ENCODE measurements around the gene VOPP1.

VOPP1 gene

GRCh38 chr7:55534916-55535590 lies 37.2 kb downstream of the VOPP1 start:
- Histone ChIP-seq H3K4me3 (ENCODE audit: insufficient read length, low read depth) (no peak overlapping the region), H3K27me3 (ENCODE audit: insufficient read depth, insufficient read length) (no peaks in the 10 kb centered on the region), H3K9me3 (ENCODE audit: insufficient read depth, low read length) (no peaks in the 10 kb centered on the region), H3K9ac (ENCODE audit: insufficient read length, low read depth) (no peak overlapping the region), H3K36me3 (ENCODE audit: insufficient read depth, insufficient read length, low read length) (peaks cover 3% of the 10 kb centered on the region), H3K4me1 (ENCODE audit: insufficient read depth, insufficient read length) (peaks cover 18% of the 10 kb centered on the region)
- TF ChIP-seq YY1 (IDR thresholded peaks at IDR 0.05; ENCODE audit: insufficient read depth, insufficient read length), result no peak
- no peak for TF ChIP-seq ZNF274 (IDR thresholded peaks at IDR 0.05; ENCODE audit: low read depth, low read length)
- no peak for TF ChIP-seq SUZ12 (IDR thresholded peaks at IDR 0.05; ENCODE audit: extremely low read depth, insufficient read depth, insufficient read length)
- DNase-seq (ENCODE audit: low read depth, low spot score), result no peak

GRCh38 chr7:55534262-55534915 lies 37.9 kb downstream of the VOPP1 start:
- Histone ChIP-seq H3K27me3 (ENCODE audit: insufficient read depth, insufficient read length) (no peaks in the 10 kb centered on the region), H3K36me3 (ENCODE audit: insufficient read depth, insufficient read length, low read length) (peaks cover 3% of the 10 kb centered on the region), H3K9ac (ENCODE audit: insufficient read length, low read depth) (no peak overlapping the region), H3K4me3 (ENCODE audit: insufficient read length, low read depth) (no peak overlapping the region), H3K4me1 (ENCODE audit: insufficient read depth, insufficient read length) (peaks cover 15% of the 10 kb centered on the region), H3K9me3 (ENCODE audit: insufficient read depth, low read length) (no peaks in the 10 kb centered on the region)
- TF ChIP-seq ZNF274 (IDR thresholded peaks at IDR 0.05; ENCODE audit: low read depth, low read length) (no peak), YY1 (IDR thresholded peaks at IDR 0.05; ENCODE audit: insufficient read depth, insufficient read length) (no peak), SUZ12 (IDR thresholded peaks at IDR 0.05; ENCODE audit: extremely low read depth, insufficient read depth, insufficient read length) (no peak)
- no peak for DNase-seq (ENCODE audit: low read depth, low spot score)

GRCh38 chr7:55533729-55534080 lies 38.6 kb downstream of the VOPP1 start:
- TF ChIP-seq ZNF274 (IDR thresholded peaks at IDR 0.05; ENCODE audit: low read depth, low read length) (no peak), YY1 (IDR thresholded peaks at IDR 0.05; ENCODE audit: insufficient read depth, insufficient read length) (no peak), SUZ12 (IDR thresholded peaks at IDR 0.05; ENCODE audit: extremely low read depth, insufficient read depth, insufficient read length) (no peak)
- H3K36me3 ChIP-seq (ENCODE audit: insufficient read depth, insufficient read length, low read length), result peaks cover 3% of the 10 kb centered on the region
- DNase-seq (ENCODE audit: low read depth, low spot score), result no peak
- H3K4me3 ChIP-seq (ENCODE audit: insufficient read length, low read depth), result no peak overlapping the region
- no peaks in the 10 kb centered on the region for H3K27me3 ChIP-seq (ENCODE audit: insufficient read depth, insufficient read length)
- peaks cover 15% of the 10 kb centered on the region for H3K4me1 ChIP-seq (ENCODE audit: insufficient read depth, insufficient read length)
- H3K9me3 ChIP-seq (ENCODE audit: insufficient read depth, low read length), result no peaks in the 10 kb centered on the region
- no peak overlapping the region for H3K9ac ChIP-seq (ENCODE audit: insufficient read length, low read depth)

GRCh38 chr7:55533050-55533728 lies 39.1 kb downstream of the VOPP1 start:
- H3K9me3 ChIP-seq (ENCODE audit: insufficient read depth, low read length), result no peaks in the 10 kb centered on the region
- H3K27me3 ChIP-seq (ENCODE audit: insufficient read depth, insufficient read length), result no peaks in the 10 kb centered on the region
- no peak for DNase-seq (ENCODE audit: low read depth, low spot score)
- H3K36me3 ChIP-seq (ENCODE audit: insufficient read depth, insufficient read length, low read length), result peaks cover 3% of the 10 kb centered on the region
- H3K4me3 ChIP-seq (ENCODE audit: insufficient read length, low read depth), result no peak overlapping the region
- TF ChIP-seq SUZ12 (IDR thresholded peaks at IDR 0.05; ENCODE audit: extremely low read depth, insufficient read depth, insufficient read length) (no peak), ZNF274 (IDR thresholded peaks at IDR 0.05; ENCODE audit: low read depth, low read length) (no peak), YY1 (IDR thresholded peaks at IDR 0.05; ENCODE audit: insufficient read depth, insufficient read length) (no peak)
- no peak overlapping the region for H3K9ac ChIP-seq (ENCODE audit: insufficient read length, low read depth)
- peaks cover 15% of the 10 kb centered on the region for H3K4me1 ChIP-seq (ENCODE audit: insufficient read depth, insufficient read length)

GRCh38 chr7:55532150-55532917 lies 40.0 kb downstream of the VOPP1 start:
- Histone ChIP-seq H3K9ac (ENCODE audit: insufficient read length, low read depth) (no peak overlapping the region), H3K36me3 (ENCODE audit: insufficient read depth, insufficient read length, low read length) (peaks cover 3% of the 10 kb centered on the region), H3K4me1 (ENCODE audit: insufficient read depth, insufficient read length) (peaks cover 10% of the 10 kb centered on the region), H3K27me3 (ENCODE audit: insufficient read depth, insufficient read length) (no peaks in the 10 kb centered on the region), H3K4me3 (ENCODE audit: insufficient read length, low read depth) (no peak overlapping the region), H3K9me3 (ENCODE audit: insufficient read depth, low read length) (no peaks in the 10 kb centered on the region)
- DNase-seq (ENCODE audit: low read depth, low spot score), result no peak
- TF ChIP-seq SUZ12 (IDR thresholded peaks at IDR 0.05; ENCODE audit: extremely low read depth, insufficient read depth, insufficient read length), result no peak
- no peak for TF ChIP-seq YY1 (IDR thresholded peaks at IDR 0.05; ENCODE audit: insufficient read depth, insufficient read length)
- TF ChIP-seq ZNF274 (IDR thresholded peaks at IDR 0.05; ENCODE audit: low read depth, low read length), result no peak

GRCh38 chr7:55531536-55531935 lies 40.8 kb downstream of the VOPP1 start:
- TF ChIP-seq YY1 (IDR thresholded peaks at IDR 0.05; ENCODE audit: insufficient read depth, insufficient read length) (no peak), SUZ12 (IDR thresholded peaks at IDR 0.05; ENCODE audit: extremely low read depth, insufficient read depth, insufficient read length) (no peak), ZNF274 (IDR thresholded peaks at IDR 0.05; ENCODE audit: low read depth, low read length) (no peak)
- peaks cover 4% of the 10 kb centered on the region for H3K36me3 ChIP-seq (ENCODE audit: insufficient read depth, insufficient read length, low read length)
- peaks cover 6% of the 10 kb centered on the region for H3K4me1 ChIP-seq (ENCODE audit: insufficient read depth, insufficient read length)
- no peak for DNase-seq (ENCODE audit: low read depth, low spot score)
- H3K27me3 ChIP-seq (ENCODE audit: insufficient read depth, insufficient read length), result no peaks in the 10 kb centered on the region
- no peak overlapping the region for H3K4me3 ChIP-seq (ENCODE audit: insufficient read length, low read depth)
- no peaks in the 10 kb centered on the region for H3K9me3 ChIP-seq (ENCODE audit: insufficient read depth, low read length)
- H3K9ac ChIP-seq (ENCODE audit: insufficient read length, low read depth), result no peak overlapping the region

Measured in NT2/D1 (cell line).